Measurements from ENCODE around the gene TIAM1. TPM values are rescaled to one million over a fixed set of nuclear protein-coding genes. Genes with fewer than 3 reads are reported as not detected.

TIAM1 gene
- total and polyA plus RNA-seq, 2 of the 8 experiments (the other 6 are each of a cell fraction or from before 2014, with no cell fraction given), result 10.1 to 30.7 TPM

DNA sequence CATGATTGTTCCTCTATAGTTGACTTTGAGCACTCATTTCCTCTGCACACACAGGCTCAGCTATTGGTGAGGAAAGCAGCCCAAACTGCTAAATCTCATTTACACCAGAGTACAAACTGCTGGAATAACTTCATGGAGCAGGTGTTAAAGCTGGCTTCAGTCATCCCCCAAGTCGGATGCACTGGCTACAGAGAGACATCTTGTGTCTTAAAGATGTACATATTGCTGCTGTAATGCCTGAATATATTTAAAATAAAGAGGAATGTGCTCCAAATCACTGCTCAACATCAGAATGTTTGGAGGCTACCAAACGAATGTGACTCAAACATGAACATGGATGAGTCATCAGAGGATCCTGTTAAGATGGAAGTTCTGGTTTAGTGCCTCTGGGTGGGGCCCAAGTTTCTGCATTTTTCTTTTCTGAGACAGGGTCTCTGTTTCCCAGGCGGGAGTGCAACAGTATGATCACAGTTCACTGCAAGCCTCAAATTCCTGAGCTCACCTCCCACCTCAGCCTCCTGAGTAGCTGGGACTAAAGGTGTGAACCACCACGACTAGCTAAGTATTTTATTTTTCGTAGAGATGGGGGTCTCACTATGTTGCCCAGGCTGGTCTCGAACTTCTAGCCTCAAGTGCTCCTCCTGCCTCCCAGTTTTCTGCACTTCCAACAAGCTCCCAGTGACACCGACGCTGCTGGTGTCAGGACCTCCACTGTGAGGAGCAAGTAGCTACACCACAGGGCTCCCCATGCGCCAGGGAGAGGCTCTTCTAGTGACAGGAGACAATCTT, 226.7 kb downstream of the TIAM1 start (continued):
- TF ChIP-seq, protein P1, sequence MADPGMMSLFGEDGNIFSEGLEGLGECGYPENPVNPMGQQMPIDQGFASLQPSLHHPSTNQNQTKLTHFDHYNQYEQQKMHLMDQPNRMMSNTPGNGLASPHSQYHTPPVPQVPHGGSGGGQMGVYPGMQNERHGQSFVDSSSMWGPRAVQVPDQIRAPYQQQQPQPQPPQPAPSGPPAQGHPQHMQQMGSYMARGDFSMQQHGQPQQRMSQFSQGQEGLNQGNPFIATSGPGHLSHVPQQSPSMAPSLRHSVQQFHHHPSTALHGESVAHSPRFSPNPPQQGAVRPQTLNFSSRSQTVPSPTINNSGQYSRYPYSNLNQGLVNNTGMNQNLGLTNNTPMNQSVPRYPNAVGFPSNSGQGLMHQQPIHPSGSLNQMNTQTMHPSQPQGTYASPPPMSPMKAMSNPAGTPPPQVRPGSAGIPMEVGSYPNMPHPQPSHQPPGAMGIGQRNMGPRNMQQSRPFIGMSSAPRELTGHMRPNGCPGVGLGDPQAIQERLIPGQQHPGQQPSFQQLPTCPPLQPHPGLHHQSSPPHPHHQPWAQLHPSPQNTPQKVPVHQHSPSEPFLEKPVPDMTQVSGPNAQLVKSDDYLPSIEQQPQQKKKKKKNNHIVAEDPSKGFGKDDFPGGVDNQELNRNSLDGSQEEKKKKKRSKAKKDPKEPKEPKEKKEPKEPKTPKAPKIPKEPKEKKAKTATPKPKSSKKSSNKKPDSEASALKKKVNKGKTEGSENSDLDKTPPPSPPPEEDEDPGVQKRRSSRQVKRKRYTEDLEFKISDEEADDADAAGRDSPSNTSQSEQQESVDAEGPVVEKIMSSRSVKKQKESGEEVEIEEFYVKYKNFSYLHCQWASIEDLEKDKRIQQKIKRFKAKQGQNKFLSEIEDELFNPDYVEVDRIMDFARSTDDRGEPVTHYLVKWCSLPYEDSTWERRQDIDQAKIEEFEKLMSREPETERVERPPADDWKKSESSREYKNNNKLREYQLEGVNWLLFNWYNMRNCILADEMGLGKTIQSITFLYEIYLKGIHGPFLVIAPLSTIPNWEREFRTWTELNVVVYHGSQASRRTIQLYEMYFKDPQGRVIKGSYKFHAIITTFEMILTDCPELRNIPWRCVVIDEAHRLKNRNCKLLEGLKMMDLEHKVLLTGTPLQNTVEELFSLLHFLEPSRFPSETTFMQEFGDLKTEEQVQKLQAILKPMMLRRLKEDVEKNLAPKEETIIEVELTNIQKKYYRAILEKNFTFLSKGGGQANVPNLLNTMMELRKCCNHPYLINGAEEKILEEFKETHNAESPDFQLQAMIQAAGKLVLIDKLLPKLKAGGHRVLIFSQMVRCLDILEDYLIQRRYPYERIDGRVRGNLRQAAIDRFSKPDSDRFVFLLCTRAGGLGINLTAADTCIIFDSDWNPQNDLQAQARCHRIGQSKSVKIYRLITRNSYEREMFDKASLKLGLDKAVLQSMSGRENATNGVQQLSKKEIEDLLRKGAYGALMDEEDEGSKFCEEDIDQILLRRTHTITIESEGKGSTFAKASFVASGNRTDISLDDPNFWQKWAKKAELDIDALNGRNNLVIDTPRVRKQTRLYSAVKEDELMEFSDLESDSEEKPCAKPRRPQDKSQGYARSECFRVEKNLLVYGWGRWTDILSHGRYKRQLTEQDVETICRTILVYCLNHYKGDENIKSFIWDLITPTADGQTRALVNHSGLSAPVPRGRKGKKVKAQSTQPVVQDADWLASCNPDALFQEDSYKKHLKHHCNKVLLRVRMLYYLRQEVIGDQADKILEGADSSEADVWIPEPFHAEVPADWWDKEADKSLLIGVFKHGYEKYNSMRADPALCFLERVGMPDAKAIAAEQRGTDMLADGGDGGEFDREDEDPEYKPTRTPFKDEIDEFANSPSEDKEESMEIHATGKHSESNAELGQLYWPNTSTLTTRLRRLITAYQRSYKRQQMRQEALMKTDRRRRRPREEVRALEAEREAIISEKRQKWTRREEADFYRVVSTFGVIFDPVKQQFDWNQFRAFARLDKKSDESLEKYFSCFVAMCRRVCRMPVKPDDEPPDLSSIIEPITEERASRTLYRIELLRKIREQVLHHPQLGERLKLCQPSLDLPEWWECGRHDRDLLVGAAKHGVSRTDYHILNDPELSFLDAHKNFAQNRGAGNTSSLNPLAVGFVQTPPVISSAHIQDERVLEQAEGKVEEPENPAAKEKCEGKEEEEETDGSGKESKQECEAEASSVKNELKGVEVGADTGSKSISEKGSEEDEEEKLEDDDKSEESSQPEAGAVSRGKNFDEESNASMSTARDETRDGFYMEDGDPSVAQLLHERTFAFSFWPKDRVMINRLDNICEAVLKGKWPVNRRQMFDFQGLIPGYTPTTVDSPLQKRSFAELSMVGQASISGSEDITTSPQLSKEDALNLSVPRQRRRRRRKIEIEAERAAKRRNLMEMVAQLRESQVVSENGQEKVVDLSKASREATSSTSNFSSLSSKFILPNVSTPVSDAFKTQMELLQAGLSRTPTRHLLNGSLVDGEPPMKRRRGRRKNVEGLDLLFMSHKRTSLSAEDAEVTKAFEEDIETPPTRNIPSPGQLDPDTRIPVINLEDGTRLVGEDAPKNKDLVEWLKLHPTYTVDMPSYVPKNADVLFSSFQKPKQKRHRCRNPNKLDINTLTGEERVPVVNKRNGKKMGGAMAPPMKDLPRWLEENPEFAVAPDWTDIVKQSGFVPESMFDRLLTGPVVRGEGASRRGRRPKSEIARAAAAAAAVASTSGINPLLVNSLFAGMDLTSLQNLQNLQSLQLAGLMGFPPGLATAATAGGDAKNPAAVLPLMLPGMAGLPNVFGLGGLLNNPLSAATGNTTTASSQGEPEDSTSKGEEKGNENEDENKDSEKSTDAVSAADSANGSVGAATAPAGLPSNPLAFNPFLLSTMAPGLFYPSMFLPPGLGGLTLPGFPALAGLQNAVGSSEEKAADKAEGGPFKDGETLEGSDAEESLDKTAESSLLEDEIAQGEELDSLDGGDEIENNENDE (IDR thresholded peaks at IDR 0.05; ENCODE audit: insufficient replicate concordance, low read length), result no peak
